GM18868 (cell line): ENCODE results near the gene CAMK2D.

Source experiments
- ATAC-seq: cut with Tn5 transposase; IDR thresholded peaks from one replicate; pipeline ENCODE4 v1.9.1; 2021; ENCODE audit warnings: mild to moderate bottlenecking, moderate library complexity; ENCODE audit not compliant: unreplicated experiment

Gene CAMK2D

GRCh38 chr4:113576947-113577678 is 184.4 kb downstream of the CAMK2D start:
- no peak for ATAC-seq

GRCh38 chr4:113575401-113575800 is 186.1 kb downstream of the CAMK2D start:
- no peak for ATAC-seq

- ATAC-seq: no peak
Measured at GRCh38 chr4:113574636-113575103, 186.9 kb downstream of the CAMK2D start.

GRCh38 chr4:113572620-113573019 is 188.9 kb downstream of the CAMK2D start:
- ATAC-seq: no peak

GRCh38 chr4:113566015-113566795 is 195.3 kb downstream of the CAMK2D start:
- ATAC-seq: no peak

DNA sequence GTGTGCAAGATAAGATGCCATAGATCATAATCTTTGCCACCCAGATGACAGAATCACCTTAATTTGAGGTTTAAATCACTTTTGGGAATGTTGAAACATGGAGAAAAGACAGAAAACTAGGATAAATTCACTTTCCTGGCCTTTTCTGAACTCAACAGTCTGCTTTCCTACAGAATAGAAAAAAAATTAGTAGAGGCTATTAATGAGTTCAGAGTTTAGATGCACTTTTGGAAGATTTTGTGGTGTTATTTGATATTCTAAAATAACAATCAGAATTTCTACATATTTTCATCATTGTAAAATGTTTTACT is 195.9 kb downstream of the CAMK2D start:
- no peak for ATAC-seq

DNA sequence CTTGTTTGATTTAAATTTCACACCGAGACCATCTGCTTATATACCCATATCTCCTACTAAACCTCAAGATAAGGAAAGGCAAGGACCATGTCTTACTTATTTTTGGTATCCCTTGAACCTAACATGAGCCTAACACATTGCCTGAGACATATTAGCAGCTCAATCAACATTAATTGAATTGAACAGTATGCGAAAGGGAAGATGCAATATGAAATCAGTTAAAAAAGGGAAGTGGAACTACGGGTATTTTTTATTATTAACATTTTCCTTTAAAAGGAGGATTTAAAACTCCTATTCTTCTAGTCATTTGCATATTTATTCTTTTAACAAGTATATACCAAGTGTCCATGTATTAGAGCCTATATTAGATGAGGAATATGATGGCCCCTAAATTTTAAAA is 197.0 kb downstream of the CAMK2D start:
- ATAC-seq: peak; percentile 29

- ATAC-seq: no peak
Measured at GRCh38 chr4:113563691-113564378, 197.7 kb downstream of the CAMK2D start.

DNA sequence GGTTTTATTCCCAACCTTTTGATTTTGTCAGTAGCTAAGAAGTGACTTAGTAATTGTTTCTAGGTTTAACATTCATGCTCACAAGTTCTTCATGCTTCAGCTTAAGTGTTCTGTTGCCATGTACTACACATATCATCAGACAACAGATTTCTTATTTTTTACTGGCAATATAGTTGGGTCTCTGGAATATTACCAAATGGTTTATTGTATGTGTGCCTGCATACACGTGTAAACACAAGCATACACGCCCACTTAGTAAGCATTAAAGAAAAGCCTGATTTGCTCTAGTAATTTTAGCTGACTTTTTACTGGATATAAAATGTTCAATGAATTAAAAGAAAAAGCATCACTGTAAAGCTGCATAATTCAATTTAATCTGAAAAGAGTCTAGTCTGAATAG is 199.8 kb downstream of the CAMK2D start:
- ATAC-seq: no peak

DNA sequence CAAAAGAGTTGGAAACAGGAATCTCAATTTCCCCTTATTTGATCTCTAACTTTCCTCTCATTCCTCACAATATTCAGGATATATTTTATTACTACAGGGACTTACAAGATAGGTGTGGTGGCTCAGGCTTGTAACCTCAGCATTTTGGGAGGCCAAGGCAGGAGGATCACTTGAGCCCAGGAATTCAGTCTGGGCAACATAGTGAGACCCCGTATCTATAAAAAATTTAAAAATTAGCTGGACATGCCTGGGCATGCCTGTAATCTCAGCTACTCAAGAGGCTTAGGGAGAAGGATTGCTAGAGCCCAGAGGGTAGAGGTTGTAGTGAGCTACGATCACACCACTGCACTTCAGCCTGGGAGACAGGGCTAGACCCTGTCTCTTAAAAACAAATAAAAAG is 200.4 kb downstream of the CAMK2D start:
- ATAC-seq: no peak

GRCh38 chr4:113560579-113560978 is 201.0 kb downstream of the CAMK2D start:
- ATAC-seq: no peak

GRCh38 chr4:113559947-113560346 is 201.6 kb downstream of the CAMK2D start:
- ATAC-seq: no peak

DNA sequence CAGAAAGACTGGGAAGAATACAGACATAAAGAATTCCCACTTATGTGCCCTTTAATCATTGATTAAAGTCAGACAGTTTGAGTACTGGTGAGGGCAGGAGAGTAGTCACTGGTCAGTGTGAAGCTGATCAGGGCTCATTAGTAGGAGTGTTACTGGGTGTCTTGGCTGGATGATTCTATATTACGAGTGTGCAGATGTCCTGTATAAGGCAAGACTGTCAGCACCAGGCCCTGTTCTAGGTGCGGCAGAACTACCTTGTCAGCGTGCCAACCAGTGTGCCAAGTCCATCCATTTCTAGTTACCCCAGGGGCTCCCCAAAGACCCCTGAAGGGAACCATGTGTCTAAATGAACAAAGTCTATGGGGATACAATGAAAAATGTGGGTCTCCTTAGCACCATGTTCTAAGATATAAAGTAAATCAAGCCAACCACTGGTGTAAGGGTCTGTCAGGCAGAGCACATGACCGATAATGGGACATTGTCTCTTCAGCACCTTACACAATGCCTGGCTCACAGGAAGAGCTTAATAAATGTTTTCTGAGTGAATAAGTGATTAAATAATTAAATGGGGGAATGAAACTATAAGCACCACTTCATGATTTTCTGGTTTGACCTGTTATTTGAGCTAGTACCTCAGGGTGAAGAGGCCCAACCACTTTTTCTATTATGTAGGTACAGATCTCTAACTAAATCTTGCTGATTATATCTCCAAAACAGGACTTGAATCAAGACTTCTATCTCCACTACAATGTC is 205.0 kb downstream of the CAMK2D start:
- no peak for ATAC-seq

- ATAC-seq: no peak
Measured at GRCh38 chr4:113555868-113556267, 205.7 kb downstream of the CAMK2D start.

- ATAC-seq: no peak
Measured at GRCh38 chr4:113553082-113553481, 208.5 kb downstream of the CAMK2D start.

GRCh38 chr4:113550510-113550909 is 211.0 kb downstream of the CAMK2D start:
- no peak for ATAC-seq

DNA sequence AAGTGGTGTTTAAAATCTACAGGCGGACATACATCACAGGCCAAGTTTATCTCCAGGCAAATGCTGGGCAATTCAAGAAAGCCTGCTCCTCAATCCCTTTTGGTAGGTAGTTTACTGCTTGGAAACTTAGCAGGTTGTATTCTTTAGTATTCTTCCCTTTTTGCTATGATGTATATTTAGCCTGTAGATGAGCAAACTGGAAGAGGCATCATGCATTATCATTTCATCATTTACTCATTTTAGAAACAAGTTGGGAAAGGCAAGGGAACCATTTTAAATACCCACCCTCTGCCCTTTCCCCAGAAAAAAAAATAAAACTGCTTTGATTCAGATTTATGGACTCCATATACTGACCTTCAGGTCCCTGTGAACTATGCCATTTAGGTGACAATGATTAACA is 213.2 kb downstream of the CAMK2D start:
- ATAC-seq: no peak

- peak; percentile 100 for ATAC-seq
Measured at GRCh38 chr4:113547487-113548042, 214.0 kb downstream of the CAMK2D start.

DNA sequence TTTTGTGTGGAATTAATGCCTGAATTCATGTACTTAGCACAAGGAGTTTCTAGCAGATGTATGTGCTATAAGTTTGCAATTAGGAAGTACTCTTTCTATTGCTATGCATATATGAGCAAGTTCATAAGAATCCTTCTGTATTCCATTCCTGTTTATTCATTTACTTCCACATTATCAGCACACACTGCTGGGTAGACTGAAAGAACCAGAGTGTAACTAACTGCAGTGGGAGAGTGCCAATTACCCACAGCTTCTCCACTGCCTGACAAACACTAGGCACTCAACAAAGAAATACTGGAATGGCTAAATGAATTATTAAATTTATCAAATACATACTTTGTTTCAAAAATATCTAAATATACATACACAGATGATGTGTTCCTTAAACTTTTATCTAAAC is 219.6 kb downstream of the CAMK2D start:
- no peak for ATAC-seq

DNA sequence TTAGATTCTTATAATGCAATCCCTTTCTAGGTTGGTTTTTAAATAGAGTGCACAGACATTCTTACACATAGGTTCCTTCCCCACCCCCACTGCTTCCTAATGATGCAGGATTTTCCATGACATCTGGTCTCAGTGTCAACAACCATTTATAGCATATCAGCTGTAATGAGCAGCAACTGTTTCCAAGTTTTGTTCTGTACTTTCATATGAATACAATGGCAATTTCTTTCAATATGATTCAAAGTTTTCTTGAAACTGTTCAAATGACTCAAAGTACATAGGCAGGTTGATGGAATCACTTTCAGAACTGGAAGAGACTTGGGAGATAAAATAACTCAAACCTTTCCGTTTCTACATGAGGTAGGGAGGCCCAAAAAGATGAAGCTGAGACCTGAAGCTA is 220.7 kb downstream of the CAMK2D start:
- peak; percentile 58 for ATAC-seq

- peak; percentile 82 for ATAC-seq
Measured at GRCh38 chr4:113539408-113539807, 222.1 kb downstream of the CAMK2D start.
